ENCODE data around the gene VRK1. TPM values are rescaled to one million over a fixed set of nuclear protein-coding genes. Genes with fewer than 3 reads are reported as not detected.

The VRK1 gene
- total RNA-seq, 1 experiment from 2014 or later = 166 TPM

- H3K27me3 ChIP-seq (ENCODE audit: low read length) = no peaks in the 10 kb centered on the region
Observed at GRCh38 chr14:96851694-96852381, 54.7 kb downstream of the VRK1 start.

GRCh38 chr14:96852823-96853422 is 55.7 kb downstream of the VRK1 start:
- no peak overlapping the region for H3K9ac ChIP-seq (ENCODE audit: low read length)
- H3K9me3 ChIP-seq (ENCODE audit: low read length) = no peaks in the 10 kb centered on the region
- H4K20me1 ChIP-seq (ENCODE audit: insufficient read depth, low read depth, low read length) = no peaks in the 10 kb centered on the region
- H3K4me3 ChIP-seq (ENCODE audit: low read length) = no peak overlapping the region
- H3K79me2 ChIP-seq (ENCODE audit: low read length) = peaks cover 79% of the 10 kb centered on the region
- H3K36me3 ChIP-seq (ENCODE audit: insufficient read depth, low read length) = peaks cover 62% of the 10 kb centered on the region; the same call in 1 of the 2 replicates
- H3K4me2 ChIP-seq (ENCODE audit: low read depth, low read length, poor library complexity, severe bottlenecking) = no peak overlapping the region
- H3K9me2 ChIP-seq (replicated peaks; ENCODE audit: insufficient read depth, low read length) = no peaks in the 10 kb centered on the region
- H3K27ac ChIP-seq (ENCODE audit: low read length) = no peak overlapping the region
- DNase-seq = peak; percentile 76
- no peak overlapping the region for H2AFZ ChIP-seq (ENCODE audit: low read length)
- no peaks in the 10 kb centered on the region for H3K27me3 ChIP-seq (ENCODE audit: low read length)
- peaks cover 9% of the 10 kb centered on the region for H3K4me1 ChIP-seq (ENCODE audit: low read length)

More at GRCh38 chr14:96851694-96852381, 54.7 kb downstream of the VRK1 start:
- no peak overlapping the region for H3K4me2 ChIP-seq (ENCODE audit: low read depth, low read length, poor library complexity, severe bottlenecking)
- H3K4me1 ChIP-seq (ENCODE audit: low read length) = peaks cover 9% of the 10 kb centered on the region
- no peaks in the 10 kb centered on the region for H3K9me2 ChIP-seq (replicated peaks; ENCODE audit: insufficient read depth, low read length)
- no peak for DNase-seq
- peaks cover 76% of the 10 kb centered on the region for H3K79me2 ChIP-seq (ENCODE audit: low read length)
- H3K9ac ChIP-seq (ENCODE audit: low read length) = no peak overlapping the region
- H3K27ac ChIP-seq (ENCODE audit: low read length) = no peak overlapping the region
- H3K4me3 ChIP-seq (ENCODE audit: low read length) = no peak overlapping the region
- H3K9me3 ChIP-seq (ENCODE audit: low read length) = no peaks in the 10 kb centered on the region
- no peaks in the 10 kb centered on the region for H4K20me1 ChIP-seq (ENCODE audit: insufficient read depth, low read depth, low read length)
- H2AFZ ChIP-seq (ENCODE audit: low read length) = no peak overlapping the region
- peaks cover 60% of the 10 kb centered on the region; the same call in 1 of the 2 replicates for H3K36me3 ChIP-seq (ENCODE audit: insufficient read depth, low read length)

- Histone ChIP-seq H3K9me2 (replicated peaks; ENCODE audit: insufficient read depth, low read length) (no peaks in the 10 kb centered on the region), H3K9me3 (ENCODE audit: low read length) (no peaks in the 10 kb centered on the region), H3K4me2 (ENCODE audit: low read depth, low read length, poor library complexity, severe bottlenecking) (no peak overlapping the region), H3K27me3 (ENCODE audit: low read length) (no peaks in the 10 kb centered on the region), H3K4me3 (ENCODE audit: low read length) (no peak overlapping the region), H2AFZ (ENCODE audit: low read length) (no peak overlapping the region), H3K79me2 (ENCODE audit: low read length) (peaks cover 75% of the 10 kb centered on the region), H3K36me3 (ENCODE audit: insufficient read depth, low read length) (peaks cover 75% of the 10 kb centered on the region; the same call in 1 of the 2 replicates), H4K20me1 (ENCODE audit: insufficient read depth, low read depth, low read length) (no peaks in the 10 kb centered on the region), H3K9ac (ENCODE audit: low read length) (no peak overlapping the region), H3K27ac (ENCODE audit: low read length) (no peak overlapping the region), H3K4me1 (ENCODE audit: low read length) (no peaks in the 10 kb centered on the region; the same call in 1 of the 2 replicates)
- DNase-seq = no peak
Observed at GRCh38 chr14:96858643-96859042, 61.5 kb downstream of the VRK1 start.

GRCh38 chr14:96861568-96862310 is 64.6 kb downstream of the VRK1 start:
- Histone ChIP-seq H3K4me2 (ENCODE audit: low read depth, low read length, poor library complexity, severe bottlenecking) (no peak overlapping the region), H3K9ac (ENCODE audit: low read length) (no peak overlapping the region), H3K4me1 (ENCODE audit: low read length) (peaks cover 14% of the 10 kb centered on the region), H3K27me3 (ENCODE audit: low read length) (no peaks in the 10 kb centered on the region), H3K79me2 (ENCODE audit: low read length) (peaks cover 84% of the 10 kb centered on the region), H2AFZ (ENCODE audit: low read length) (no peak overlapping the region), H4K20me1 (ENCODE audit: insufficient read depth, low read depth, low read length) (no peaks in the 10 kb centered on the region), H3K4me3 (ENCODE audit: low read length) (no peak overlapping the region), H3K36me3 (ENCODE audit: insufficient read depth, low read length) (peaks cover 70% of the 10 kb centered on the region), H3K9me2 (replicated peaks; ENCODE audit: insufficient read depth, low read length) (no peaks in the 10 kb centered on the region), H3K9me3 (ENCODE audit: low read length) (no peaks in the 10 kb centered on the region), H3K27ac (ENCODE audit: low read length) (no peak overlapping the region)
- DNase-seq = no peak

- Histone ChIP-seq H3K4me2 (ENCODE audit: low read depth, low read length, poor library complexity, severe bottlenecking) (no peak overlapping the region), H3K4me3 (ENCODE audit: low read length) (no peak overlapping the region), H4K20me1 (ENCODE audit: insufficient read depth, low read depth, low read length) (no peaks in the 10 kb centered on the region), H3K79me2 (ENCODE audit: low read length) (peaks cover 88% of the 10 kb centered on the region), H3K9ac (ENCODE audit: low read length) (no peak overlapping the region), H3K27me3 (ENCODE audit: low read length) (no peaks in the 10 kb centered on the region), H3K4me1 (ENCODE audit: low read length) (peaks cover 31% of the 10 kb centered on the region), H3K9me3 (ENCODE audit: low read length) (no peaks in the 10 kb centered on the region), H3K36me3 (ENCODE audit: insufficient read depth, low read length) (peaks cover 54% of the 10 kb centered on the region), H2AFZ (ENCODE audit: low read length) (no peak overlapping the region), H3K9me2 (replicated peaks; ENCODE audit: insufficient read depth, low read length) (no peaks in the 10 kb centered on the region), H3K27ac (ENCODE audit: low read length) (no peak overlapping the region)
- DNase-seq = no peak
Observed at GRCh38 chr14:96863327-96863985, 66.3 kb downstream of the VRK1 start.

GRCh38 chr14:96863986-96864330 is 66.8 kb downstream of the VRK1 start:
- Histone ChIP-seq H4K20me1 (ENCODE audit: insufficient read depth, low read depth, low read length) (no peaks in the 10 kb centered on the region), H3K4me3 (ENCODE audit: low read length) (no peak overlapping the region), H3K9ac (ENCODE audit: low read length) (no peak overlapping the region), H3K9me2 (replicated peaks; ENCODE audit: insufficient read depth, low read length) (no peaks in the 10 kb centered on the region), H2AFZ (ENCODE audit: low read length) (no peak overlapping the region), H3K79me2 (ENCODE audit: low read length) (peaks cover 88% of the 10 kb centered on the region), H3K27me3 (ENCODE audit: low read length) (no peaks in the 10 kb centered on the region), H3K36me3 (ENCODE audit: insufficient read depth, low read length) (peaks cover 50% of the 10 kb centered on the region), H3K9me3 (ENCODE audit: low read length) (no peaks in the 10 kb centered on the region), H3K4me1 (ENCODE audit: low read length) (peaks cover 35% of the 10 kb centered on the region), H3K27ac (ENCODE audit: low read length) (no peak overlapping the region), H3K4me2 (ENCODE audit: low read depth, low read length, poor library complexity, severe bottlenecking) (no peak overlapping the region)
- no peak for DNase-seq

- Histone ChIP-seq H3K27me3 (ENCODE audit: low read length) (no peaks in the 10 kb centered on the region), H2AFZ (ENCODE audit: low read length) (no peak overlapping the region), H3K4me1 (ENCODE audit: low read length) (peaks cover 39% of the 10 kb centered on the region), H4K20me1 (ENCODE audit: insufficient read depth, low read depth, low read length) (no peaks in the 10 kb centered on the region), H3K27ac (ENCODE audit: low read length) (peak overlapping the region; percentile 70), H3K79me2 (ENCODE audit: low read length) (peaks cover 95% of the 10 kb centered on the region), H3K9me3 (ENCODE audit: low read length) (no peaks in the 10 kb centered on the region), H3K4me2 (ENCODE audit: low read depth, low read length, poor library complexity, severe bottlenecking) (peak overlapping the region; percentile 49), H3K9me2 (replicated peaks; ENCODE audit: insufficient read depth, low read length) (no peaks in the 10 kb centered on the region), H3K9ac (ENCODE audit: low read length) (peak overlapping the region; percentile 2; the same call in 1 of the 2 replicates), H3K36me3 (ENCODE audit: insufficient read depth, low read length) (peaks cover 51% of the 10 kb centered on the region), H3K4me3 (ENCODE audit: low read length) (peak overlapping the region; percentile 3)
- no peak for DNase-seq
Observed at GRCh38 chr14:96867634-96868033, 70.5 kb downstream of the VRK1 start.

GRCh38 chr14:96874127-96874526 is 76.9 kb downstream of the VRK1 start:
- peaks cover 71% of the 10 kb centered on the region for H3K36me3 ChIP-seq (ENCODE audit: insufficient read depth, low read length)
- no peak for DNase-seq

More at GRCh38 chr14:96874127-96874526, 76.9 kb downstream of the VRK1 start:
- Histone ChIP-seq H4K20me1 (ENCODE audit: insufficient read depth, low read depth, low read length) (no peaks in the 10 kb centered on the region), H3K9me2 (replicated peaks; ENCODE audit: insufficient read depth, low read length) (no peaks in the 10 kb centered on the region), H3K4me3 (ENCODE audit: low read length) (no peak overlapping the region), H3K27me3 (ENCODE audit: low read length) (no peaks in the 10 kb centered on the region), H3K4me2 (ENCODE audit: low read depth, low read length, poor library complexity, severe bottlenecking) (no peak overlapping the region), H3K27ac (ENCODE audit: low read length) (no peak overlapping the region), H3K4me1 (ENCODE audit: low read length) (peaks cover 1% of the 10 kb centered on the region; the same call in 1 of the 2 replicates), H3K9ac (ENCODE audit: low read length) (no peak overlapping the region), H3K9me3 (ENCODE audit: low read length) (no peaks in the 10 kb centered on the region), H2AFZ (ENCODE audit: low read length) (no peak overlapping the region), H3K79me2 (ENCODE audit: low read length) (peaks cover 63% of the 10 kb centered on the region)
